ENCODE results near the gene CRP.

DNA sequence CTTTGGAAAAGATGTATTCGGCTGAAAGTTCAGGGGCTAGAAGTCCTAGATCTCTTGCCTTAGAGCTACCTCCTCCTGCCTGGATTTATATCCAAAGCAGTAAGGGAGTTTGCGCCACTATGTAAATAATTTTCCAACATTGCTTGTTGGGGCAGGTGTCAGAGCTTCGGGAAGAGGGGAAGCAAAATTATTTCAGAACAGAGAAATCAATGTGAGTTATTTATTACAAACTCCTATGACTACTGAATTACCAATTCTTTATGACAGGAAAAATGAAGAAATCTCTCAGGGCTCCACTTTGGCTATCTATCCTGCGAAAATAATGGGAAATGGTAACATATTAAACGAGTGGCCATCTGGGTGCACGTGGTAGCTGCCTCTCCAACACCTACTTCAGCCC lies at the start of gene CRP:
- TF ChIP-seq POLR2AphosphoS5 (IDR thresholded peaks at IDR 0.05; ENCODE audit: low read depth, low read length): no peak
- no peak for TF ChIP-seq TAF1 (IDR thresholded peaks at IDR 0.05; ENCODE audit: borderline replicate concordance, insufficient read depth, low read length)
- no peak for TF ChIP-seq SIN3A (IDR thresholded peaks at IDR 0.05; ENCODE audit: borderline replicate concordance, insufficient read depth, low read length)

Measured in PFSK-1 (cell line).